Measurements from ENCODE around the gene FEN1. TPM values are rescaled to one million over a fixed set of nuclear protein-coding genes. Genes with fewer than 3 reads are reported as not detected.

The FEN1 gene
- total and polyA plus RNA-seq, 2 of the 13 experiments (the other 11 are each of a cell fraction or from before 2014, with no cell fraction given): 12.4 to 102 TPM

- TF ChIP-seq AKNA (CRISPR knock-in tag; IDR thresholded peaks at IDR 0.05; ENCODE audit: borderline replicate concordance) (no peak), CENPX (CRISPR knock-in tag; IDR thresholded peaks at IDR 0.05) (no peak), MTA3 (CRISPR knock-in tag; IDR thresholded peaks at IDR 0.05) (no peak), PREB (CRISPR knock-in tag; IDR thresholded peaks at IDR 0.05) (no peak), JDP2 (CRISPR knock-in tag; IDR thresholded peaks at IDR 0.05; ENCODE audit: borderline replicate concordance) (no peak), GLI4 (CRISPR knock-in tag; IDR thresholded peaks at IDR 0.05; ENCODE audit: borderline replicate concordance) (no peak; the same call in 1 of the 2 replicates), ZNF260 (CRISPR knock-in tag; IDR thresholded peaks at IDR 0.05; ENCODE audit: borderline replicate concordance, low read depth) (no peak), ZSCAN30 (CRISPR knock-in tag; IDR thresholded peaks at IDR 0.05) (no peak), ZNF724P (CRISPR knock-in tag; IDR thresholded peaks at IDR 0.05; ENCODE audit: borderline replicate concordance) (0 out of 2 replicates have a peak, but pooled peaks have one; percentile 34), ZSCAN22 (CRISPR knock-in tag; IDR thresholded peaks at IDR 0.05) (no peak; the same call in 1 of the 2 replicates), CCDC6 (CRISPR knock-in tag; IDR thresholded peaks at IDR 0.05) (peak; percentile 80; the same call in 1 of the 2 replicates), FOXC1 (CRISPR knock-in tag; IDR thresholded peaks at IDR 0.05; ENCODE audit: borderline replicate concordance) (0 out of 2 replicates have a peak, but pooled peaks have one; percentile 41), HDAC2 (CRISPR knock-in tag; IDR thresholded peaks at IDR 0.05) (peak; percentile 76), ZNF652 (CRISPR knock-in tag; IDR thresholded peaks at IDR 0.05; ENCODE audit: borderline replicate concordance, low read depth) (no peak), CEBPG (CRISPR knock-in tag; IDR thresholded peaks at IDR 0.05) (no peak), BORCS8-MEF2B (CRISPR knock-in tag; IDR thresholded peaks at IDR 0.05) (no peak), RERE (CRISPR knock-in tag; IDR thresholded peaks at IDR 0.05; ENCODE audit: low read depth) (peak; percentile 70; the same call in 1 of the 2 replicates), HNRNPH1 (optimal IDR thresholded peaks at IDR 0.05; ENCODE audit: low read depth, low read length) (no peak), RAD21 (CRISPR knock-in tag; IDR thresholded peaks at IDR 0.05) (peak; percentile 91)
Observed at GRCh38 chr11:61769169-61769920, 23.4 kb upstream of the FEN1 start (continued).
